Gastroesophageal sphincter (tissue), 3 donors: Measurements from ENCODE around the gene EZH1.

Experiments used
- CTCF ChIP-seq, 4 experiments: fragments of 200-600 bp in 2 of 4; fragments of 450-650 bp in 2 of 4; sonication (generic) in 1 of 4; IDR thresholded peaks; one replicate each; pipeline ENCODE4 v1.5.1; 2017 to 2019; ENCODE audit warnings: antibody characterized with exemption in 4 of 4, mild to moderate bottlenecking in 2 of 4, moderate library complexity in 2 of 4
- EP300 ChIP-seq: sonication (generic); formaldehyde crosslinking; IDR thresholded peaks from one replicate; pipeline ENCODE4 v1.6.1; 2017; ENCODE audit warnings: antibody characterized with exemption, mild to moderate bottlenecking
- POLR2A ChIP-seq, 2 donors: fragments of 450-650 bp; IDR thresholded peaks; one replicate each; pipeline ENCODE4 v1.6.1; 2017; ENCODE audit warnings: antibody characterized with exemption in 2 of 2, mild to moderate bottlenecking in 2 of 2, moderate library complexity in 1 of 2
- POLR2AphosphoS5 ChIP-seq: sonication (generic); formaldehyde crosslinking; IDR thresholded peaks from one replicate; pipeline ENCODE4 v1.6.1; 2017; ENCODE audit warnings: antibody characterized with exemption

- TF ChIP-seq CTCF (IDR thresholded peaks at IDR 0.05) (no peak), POLR2AphosphoS5 (no peak), EP300 (no peak), POLR2A (IDR thresholded peaks at IDR 0.05) (no peak)
Measured at GRCh38 chr17:42723636-42724035, 21.2 kb downstream of the EZH1 start.
